Activated CD8-positive, alpha-beta memory T cell treated with anti-CD3 and anti-CD28 coated beads, Interleukin-2, amount 50 U/mL, for 24 hours (primary cell): Measurements from ENCODE around the gene DPT.
"Not testable (repeated sequence)": the region's sequence is repeated elsewhere in the genome, so short reads cannot be mapped to it uniquely, and the experiment has no call there.

Experiments
- DNase-seq: peaks from one replicate; pipeline ENCODE4 v3.0.0-alpha.2; 2020; ENCODE audit errors: extremely low read depth

Gene DPT

GRCh38 chr1:168728473-168729404 is at the start of gene DPT:
DPT (minus strand) TSS chr1:168729206; CDS start chr1:168729174, 32 bp downstream.
- no peak for DNase-seq

- no peak for DNase-seq
These were observed 46.4 kb upstream of the DPT start for GRCh38 chr1:168775366-168775765.

- DNase-seq, result no peak
These were observed 45.2 kb upstream of the DPT start for GRCh38 chr1:168774241-168774640.

- no peak for DNase-seq
These were observed 43.5 kb upstream of the DPT start for GRCh38 chr1:168772428-168773060.

- DNase-seq, result no peak
These were observed 42.2 kb upstream of the DPT start for GRCh38 chr1:168771104-168771630.

GRCh38 chr1:168769893-168770292 is 40.9 kb upstream of the DPT start:
- DNase-seq, result not testable (repeated sequence)

GRCh38 chr1:168767894-168768584 is 39.0 kb upstream of the DPT start:
- DNase-seq, result no peak

- DNase-seq, result no peak
These were observed 37.6 kb upstream of the DPT start for GRCh38 chr1:168766568-168766967.

GRCh38 chr1:168763031-168763430 is 34.0 kb upstream of the DPT start:
- DNase-seq, result no peak

GRCh38 chr1:168762473-168762872 is 33.5 kb upstream of the DPT start:
- no peak for DNase-seq

- DNase-seq, result no peak
These were observed 31.8 kb upstream of the DPT start for GRCh38 chr1:168760781-168761180.

GRCh38 chr1:168760241-168760640 is 31.2 kb upstream of the DPT start:
- DNase-seq, result no peak

- DNase-seq, result no peak
These were observed 30.1 kb upstream of the DPT start for GRCh38 chr1:168759077-168759476.

- DNase-seq, result no peak
These were observed 29.5 kb upstream of the DPT start for GRCh38 chr1:168758503-168758902.

GRCh38 chr1:168755800-168756418 is 26.9 kb upstream of the DPT start:
- DNase-seq, result no peak

GRCh38 chr1:168752171-168752832 is 23.3 kb upstream of the DPT start:
- no peak for DNase-seq

- DNase-seq, result no peak
These were observed 22.2 kb upstream of the DPT start for GRCh38 chr1:168751195-168751650.

GRCh38 chr1:168742994-168743650 is 14.1 kb upstream of the DPT start:
- DNase-seq, result no peak

GRCh38 chr1:168742386-168742785 is 13.4 kb upstream of the DPT start:
- DNase-seq, result no peak

GRCh38 chr1:168739908-168740307 is 10.9 kb upstream of the DPT start:
- no peak for DNase-seq

- no peak for DNase-seq
These were observed 7.5 kb upstream of the DPT start for GRCh38 chr1:168736520-168736919.
